Nephron (organoid): ENCODE measurements around the gene FGF18.

Experiments
- H3K27ac Mint-ChIP-seq, 3 experiments: 2 replicates each; pipeline ENCODE4 v1.8.0; 2020; ENCODE audit warnings: mixed read lengths in 3 of 3, mild to moderate bottlenecking in 2 of 3, moderate library complexity in 1 of 3
- H3K27me3 Mint-ChIP-seq: 2 replicates; pipeline ENCODE4 v1.8.0; 2021; ENCODE audit warnings: low read depth, mild to moderate bottlenecking, moderate library complexity, mixed read lengths
- H3K36me3 Mint-ChIP-seq: 2 replicates; pipeline ENCODE4 v1.8.0; 2020; ENCODE audit warnings: low read depth, mixed read lengths
- H3K4me1 Mint-ChIP-seq: 2 replicates; pipeline ENCODE4 v1.8.0; 2020; ENCODE audit warnings: mixed read lengths
- H3K4me3 Mint-ChIP-seq, 3 experiments: 2 replicates each; pipeline ENCODE4 v1.8.0; 2020; ENCODE audit warnings: mild to moderate bottlenecking in 3 of 3, mixed read lengths in 3 of 3, moderate library complexity in 2 of 3
- H3K9me3 Mint-ChIP-seq: 2 replicates; pipeline ENCODE4 v1.8.0; 2020; ENCODE audit warnings: mixed read lengths
- TF ChIP-seq, protein P1 (sequence below), 3 experiments: fragments of 200-600 bp; sonication (generic); IDR thresholded peaks; one replicate each; pipeline ENCODE4 v1.5.0; 2021; ENCODE audit warnings: antibody characterized with exemption in 3 of 3; ENCODE audit not compliant: unreplicated experiment in 3 of 3

Gene FGF18

DNA sequence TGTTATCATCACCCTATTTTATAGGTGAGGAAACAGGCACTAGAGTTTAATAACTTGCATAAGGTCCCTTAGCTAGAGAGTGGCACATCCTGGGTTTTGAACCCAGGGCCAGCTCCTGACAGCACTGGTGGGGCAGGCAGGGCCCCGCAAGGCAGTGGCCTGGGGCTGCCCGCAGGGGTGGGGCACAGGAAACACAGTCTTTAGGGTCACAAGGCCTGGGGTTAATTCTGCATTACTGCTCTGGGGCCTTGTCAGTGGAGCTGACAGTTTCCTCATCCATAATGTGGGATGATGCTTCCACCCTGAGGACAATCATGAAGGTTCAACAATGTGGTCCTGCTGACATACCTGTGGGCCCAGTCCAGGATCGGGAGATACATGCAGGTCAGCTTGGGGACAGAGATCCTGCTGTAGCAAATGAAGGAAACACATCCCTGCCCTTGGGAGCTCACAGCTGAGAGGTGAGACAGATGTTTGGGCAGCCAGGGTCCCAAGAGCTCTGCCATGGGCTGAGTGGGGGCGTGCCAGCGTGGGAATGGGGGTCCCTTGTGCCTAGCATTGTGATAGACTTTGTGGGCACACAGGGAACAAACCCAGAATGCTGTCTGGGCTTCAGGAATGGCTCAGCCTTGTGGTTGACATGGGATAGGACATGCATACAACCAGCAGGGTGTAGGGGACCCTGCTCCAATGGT, 14.7 kb downstream of the FGF18 start:
- Mint-ChIP-seq H3K27ac (no peak overlapping the region), H3K27me3 (peaks cover 8% of the 10 kb centered on the region), H3K4me3 (no peak overlapping the region), H3K36me3 (no peaks in the 10 kb centered on the region), H3K4me1 (peaks cover 9% of the 10 kb centered on the region), H3K9me3 (no peaks in the 10 kb centered on the region)
- TF ChIP-seq, protein P1, sequence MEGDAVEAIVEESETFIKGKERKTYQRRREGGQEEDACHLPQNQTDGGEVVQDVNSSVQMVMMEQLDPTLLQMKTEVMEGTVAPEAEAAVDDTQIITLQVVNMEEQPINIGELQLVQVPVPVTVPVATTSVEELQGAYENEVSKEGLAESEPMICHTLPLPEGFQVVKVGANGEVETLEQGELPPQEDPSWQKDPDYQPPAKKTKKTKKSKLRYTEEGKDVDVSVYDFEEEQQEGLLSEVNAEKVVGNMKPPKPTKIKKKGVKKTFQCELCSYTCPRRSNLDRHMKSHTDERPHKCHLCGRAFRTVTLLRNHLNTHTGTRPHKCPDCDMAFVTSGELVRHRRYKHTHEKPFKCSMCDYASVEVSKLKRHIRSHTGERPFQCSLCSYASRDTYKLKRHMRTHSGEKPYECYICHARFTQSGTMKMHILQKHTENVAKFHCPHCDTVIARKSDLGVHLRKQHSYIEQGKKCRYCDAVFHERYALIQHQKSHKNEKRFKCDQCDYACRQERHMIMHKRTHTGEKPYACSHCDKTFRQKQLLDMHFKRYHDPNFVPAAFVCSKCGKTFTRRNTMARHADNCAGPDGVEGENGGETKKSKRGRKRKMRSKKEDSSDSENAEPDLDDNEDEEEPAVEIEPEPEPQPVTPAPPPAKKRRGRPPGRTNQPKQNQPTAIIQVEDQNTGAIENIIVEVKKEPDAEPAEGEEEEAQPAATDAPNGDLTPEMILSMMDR (IDR thresholded peaks at IDR 0.05; ENCODE audit: unreplicated experiment in 3 of 3): no peak

DNA sequence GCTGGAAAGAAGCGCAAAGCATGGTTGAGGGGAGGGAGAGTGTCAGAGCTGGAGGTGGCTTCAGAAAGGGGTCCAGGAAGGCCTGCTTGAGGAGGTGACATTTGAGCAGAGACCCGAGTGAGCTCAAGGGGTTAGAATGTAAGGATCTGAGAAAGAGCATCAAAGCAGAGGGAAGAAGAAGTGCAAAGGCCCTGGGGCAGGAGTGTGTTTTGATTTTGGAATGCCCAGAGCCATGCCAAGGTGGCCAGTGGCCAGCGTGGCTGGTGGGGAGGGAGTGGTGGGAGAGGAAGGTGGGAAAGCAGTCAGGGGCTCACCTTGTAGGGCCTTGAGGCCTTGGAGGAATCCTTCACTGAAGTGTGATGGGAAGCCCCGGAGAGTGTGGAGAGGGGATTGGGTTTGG, 15.4 kb downstream of the FGF18 start:
- TF ChIP-seq, protein P1 (IDR thresholded peaks at IDR 0.05; ENCODE audit: unreplicated experiment in 3 of 3): no peak
- peaks cover 10% of the 10 kb centered on the region for H3K4me1 Mint-ChIP-seq
- no peak overlapping the region for H3K27ac Mint-ChIP-seq
- H3K27me3 Mint-ChIP-seq: peaks cover 8% of the 10 kb centered on the region
- no peaks in the 10 kb centered on the region for H3K9me3 Mint-ChIP-seq
- no peaks in the 10 kb centered on the region for H3K36me3 Mint-ChIP-seq
- H3K4me3 Mint-ChIP-seq: no peak overlapping the region

DNA sequence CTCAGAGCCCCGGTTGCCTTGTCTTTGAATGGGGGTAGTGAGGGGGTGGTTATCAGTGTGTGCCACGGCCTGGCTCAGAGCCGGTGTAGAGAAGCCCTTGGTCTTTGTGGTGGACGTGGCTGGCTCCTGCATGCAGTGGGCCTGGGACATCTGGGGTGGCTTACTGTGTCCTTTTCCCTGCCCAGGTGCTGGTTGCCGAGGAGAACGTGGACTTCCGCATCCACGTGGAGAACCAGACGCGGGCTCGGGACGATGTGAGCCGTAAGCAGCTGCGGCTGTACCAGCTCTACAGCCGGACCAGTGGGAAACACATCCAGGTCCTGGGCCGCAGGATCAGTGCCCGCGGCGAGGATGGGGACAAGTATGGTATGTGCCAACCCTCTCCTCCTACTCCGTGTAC, 16.5 kb downstream of the FGF18 start:
- H3K27ac Mint-ChIP-seq: no peak overlapping the region
- H3K4me1 Mint-ChIP-seq: peaks cover 11% of the 10 kb centered on the region
- H3K27me3 Mint-ChIP-seq: peaks cover 8% of the 10 kb centered on the region
- TF ChIP-seq, protein P1 (IDR thresholded peaks at IDR 0.05; ENCODE audit: unreplicated experiment in 3 of 3): no peak
- no peak overlapping the region for H3K4me3 Mint-ChIP-seq
- H3K9me3 Mint-ChIP-seq: no peaks in the 10 kb centered on the region
- no peaks in the 10 kb centered on the region for H3K36me3 Mint-ChIP-seq

DNA sequence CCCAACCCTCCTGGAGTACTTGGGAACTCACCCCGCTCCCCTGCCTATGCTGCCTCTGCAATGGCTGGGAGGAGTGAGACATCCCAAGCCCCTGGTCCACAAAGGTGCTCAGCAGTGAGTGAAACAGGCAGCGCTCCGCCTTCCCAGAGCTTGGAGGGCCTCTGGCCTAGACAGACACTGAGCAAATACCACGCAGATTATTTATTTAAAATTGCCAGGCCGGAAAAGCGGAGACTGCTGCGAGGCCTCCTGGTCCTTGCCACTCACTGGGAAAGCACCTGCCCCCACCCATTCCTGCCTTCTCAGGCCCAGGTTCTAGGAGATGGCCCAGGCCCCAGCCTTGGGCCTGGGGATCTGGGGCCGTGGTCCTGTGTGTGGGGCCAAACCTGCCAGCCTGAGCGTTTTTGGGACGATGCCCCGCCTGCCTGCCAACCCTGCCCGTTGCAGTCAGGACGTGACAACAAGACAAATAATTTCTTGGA, 17.4 kb downstream of the FGF18 start:
- Mint-ChIP-seq H3K27me3 (peaks cover 13% of the 10 kb centered on the region), H3K36me3 (no peaks in the 10 kb centered on the region), H3K4me1 (peaks cover 18% of the 10 kb centered on the region), H3K27ac (no peak overlapping the region), H3K9me3 (no peaks in the 10 kb centered on the region), H3K4me3 (no peak overlapping the region)
- TF ChIP-seq, protein P1 (IDR thresholded peaks at IDR 0.05; ENCODE audit: unreplicated experiment in 3 of 3): no peak

DNA sequence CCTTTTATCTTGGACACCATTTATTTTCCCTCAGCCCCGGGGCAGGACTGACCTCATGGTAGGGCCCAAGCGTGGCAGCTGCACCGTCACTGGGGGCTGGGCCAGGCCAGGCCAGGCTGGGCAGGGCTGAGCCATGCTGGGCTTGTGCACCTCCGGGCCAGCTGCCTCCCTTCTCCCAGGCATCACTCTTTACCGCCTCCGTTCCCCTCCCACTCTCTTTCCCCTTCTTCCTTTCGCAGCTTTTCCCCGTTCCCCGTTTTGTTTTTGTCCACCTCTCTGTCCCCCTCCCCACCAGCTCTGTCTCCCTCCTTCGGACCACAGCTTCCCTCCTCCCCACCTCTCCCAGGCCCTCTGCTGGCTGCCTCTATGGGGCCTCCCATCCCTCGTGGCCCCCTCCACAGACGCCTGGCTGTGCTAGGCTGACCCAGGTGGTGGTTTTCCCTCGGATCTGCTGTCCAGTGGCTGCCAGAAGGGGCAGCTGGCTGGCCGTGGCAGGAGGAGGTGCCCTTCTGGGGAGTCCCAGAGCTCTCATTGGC, 17.9 kb downstream of the FGF18 start:
- Mint-ChIP-seq H3K36me3 (no peaks in the 10 kb centered on the region), H3K27ac (no peak overlapping the region), H3K9me3 (no peaks in the 10 kb centered on the region), H3K4me3 (no peak overlapping the region), H3K4me1 (peaks cover 23% of the 10 kb centered on the region), H3K27me3 (peaks cover 13% of the 10 kb centered on the region)
- TF ChIP-seq, protein P1 (IDR thresholded peaks at IDR 0.05; ENCODE audit: unreplicated experiment in 3 of 3): no peak

DNA sequence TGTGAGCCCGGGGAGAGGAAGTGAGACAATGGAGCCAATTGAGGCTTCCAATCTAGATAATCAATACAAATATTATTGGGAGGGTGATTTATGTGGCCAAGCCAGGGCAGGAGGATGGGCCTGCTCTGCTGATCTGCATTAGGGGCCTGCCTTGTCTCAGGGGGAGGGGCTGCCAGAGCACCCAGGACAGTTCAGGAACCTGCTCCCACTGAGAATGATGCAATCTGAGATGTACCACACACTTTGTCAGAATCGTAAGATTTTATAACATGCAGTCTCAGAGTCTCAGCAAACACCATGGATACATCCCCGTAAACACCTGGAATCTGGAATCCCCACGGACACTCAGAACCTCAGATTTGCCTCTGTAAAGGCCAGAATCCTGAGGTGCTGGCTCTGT, 19.3 kb downstream of the FGF18 start:
- H3K4me3 Mint-ChIP-seq: no peak overlapping the region
- TF ChIP-seq, protein P1 (IDR thresholded peaks at IDR 0.05; ENCODE audit: unreplicated experiment in 3 of 3): no peak
- peaks cover 33% of the 10 kb centered on the region for H3K4me1 Mint-ChIP-seq
- peaks cover 9% of the 10 kb centered on the region for H3K27me3 Mint-ChIP-seq
- no peaks in the 10 kb centered on the region for H3K9me3 Mint-ChIP-seq
- no peaks in the 10 kb centered on the region for H3K36me3 Mint-ChIP-seq
- H3K27ac Mint-ChIP-seq: no peak overlapping the region
